ENCODE measurements around the gene CNPY1.
"Not testable (repeated sequence)": the region's sequence is repeated elsewhere in the genome, so short reads cannot be mapped to it uniquely, and the experiment has no call there.

DNA sequence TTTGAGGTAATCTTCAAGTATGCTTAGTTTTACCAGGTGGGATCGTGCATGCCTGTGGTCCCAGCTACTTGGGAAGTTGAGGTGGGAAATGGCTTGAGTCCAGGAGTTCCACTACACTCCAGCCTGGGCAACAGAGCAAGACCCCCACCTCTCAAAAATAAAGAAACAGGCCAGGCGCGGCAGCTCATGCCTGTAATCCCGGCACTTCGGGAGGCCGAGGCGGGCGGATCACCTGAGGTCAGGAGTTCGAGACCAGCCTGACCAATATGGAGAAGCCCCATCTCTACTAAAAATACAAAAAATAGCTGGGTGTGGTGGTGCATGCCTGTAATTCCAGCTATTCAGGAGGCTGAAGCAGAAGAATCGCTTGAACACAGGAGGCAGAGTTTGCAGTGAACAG is 16.6 kb upstream of the CNPY1 start:
- TF ChIP-seq, protein P1, sequence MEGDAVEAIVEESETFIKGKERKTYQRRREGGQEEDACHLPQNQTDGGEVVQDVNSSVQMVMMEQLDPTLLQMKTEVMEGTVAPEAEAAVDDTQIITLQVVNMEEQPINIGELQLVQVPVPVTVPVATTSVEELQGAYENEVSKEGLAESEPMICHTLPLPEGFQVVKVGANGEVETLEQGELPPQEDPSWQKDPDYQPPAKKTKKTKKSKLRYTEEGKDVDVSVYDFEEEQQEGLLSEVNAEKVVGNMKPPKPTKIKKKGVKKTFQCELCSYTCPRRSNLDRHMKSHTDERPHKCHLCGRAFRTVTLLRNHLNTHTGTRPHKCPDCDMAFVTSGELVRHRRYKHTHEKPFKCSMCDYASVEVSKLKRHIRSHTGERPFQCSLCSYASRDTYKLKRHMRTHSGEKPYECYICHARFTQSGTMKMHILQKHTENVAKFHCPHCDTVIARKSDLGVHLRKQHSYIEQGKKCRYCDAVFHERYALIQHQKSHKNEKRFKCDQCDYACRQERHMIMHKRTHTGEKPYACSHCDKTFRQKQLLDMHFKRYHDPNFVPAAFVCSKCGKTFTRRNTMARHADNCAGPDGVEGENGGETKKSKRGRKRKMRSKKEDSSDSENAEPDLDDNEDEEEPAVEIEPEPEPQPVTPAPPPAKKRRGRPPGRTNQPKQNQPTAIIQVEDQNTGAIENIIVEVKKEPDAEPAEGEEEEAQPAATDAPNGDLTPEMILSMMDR (IDR thresholded peaks at IDR 0.05) = not testable (repeated sequence)
- not testable (repeated sequence) for TF ChIP-seq POLR2A (IDR thresholded peaks at IDR 0.05)

All from thyroid gland (tissue), 4 donors.